HepG2 (cell line): Measurements from ENCODE around the gene ATM. TPM values are rescaled to one million over a fixed set of nuclear protein-coding genes. Genes with fewer than 3 reads are reported as not detected.

Source experiments
- ATAC-seq: fragments of 200-7000 bp; cut with Tn5 transposase; 3 replicates; pipeline ENCODE4 v1.9.1; 2020; ENCODE audit warnings: mild to moderate bottlenecking, moderate library complexity
- BruUV-seq: library from RNA; stranded (reverse); fragments of 400-500 nt; replicated peaks from 2 replicates; lab custom pipeline; 2021; lab: Mats Ljungman, UMichigan
- CTCF ChIA-PET: fragments of 300-600 bp; formaldehyde crosslinking; extraction: SDS; loops from one replicate; lab custom pipeline; 2021; ENCODE audit warnings: low total read pairs, inconsistent platforms, low intra/inter-chr PET ratio; lab: Yijun Ruan, JAX
- POLR2A ChIA-PET: fragments of 350-600 bp; sonication (Branson Sonifier 250); formaldehyde crosslinking; loops from one replicate; lab custom pipeline; 2020; ENCODE audit warnings: antibody characterized with exemption, inconsistent platforms; lab: Yijun Ruan, JAX
- DNase-seq: peaks from one replicate; pipeline ENCODE4 v3.0.0-alpha.2; 2015; ENCODE audit warnings: low spot score
- FAIRE-seq: peaks from 3 replicates; lab custom pipeline; 2011; peaks lifted over from hg19 to GRCh38; lab: Jason Lieb, UNC
- H2AFZ ChIP-seq: one replicate; pipeline ENCODE4 v1.6.1; 2011; ENCODE audit warnings: low read length, inconsistent platforms
- H3K27ac ChIP-seq: fragments of 300-600 bp; 3 replicates; pipeline ENCODE4 v1.8.0; 2011; ENCODE audit warnings: mixed run types, mild to moderate bottlenecking, mixed read lengths, low read length, inconsistent platforms; ENCODE audit not compliant: insufficient read depth; ENCODE audit errors: extremely low read length
- H3K27me3 ChIP-seq, 2 experiments: fragments of 200-600 bp in 1 of 2; 2 replicates in 1 of 2; 3 replicates in 1 of 2; pipeline versions ENCODE4 v1.6.0 to v1.8.0; 2011; ENCODE audit warnings: low read length in 2 of 2, mild to moderate bottlenecking in 2 of 2, moderate library complexity in 2 of 2, inconsistent platforms in 1 of 2; ENCODE audit not compliant: insufficient read depth in 2 of 2, control insufficient read depth in 1 of 2
- H3K36me3 ChIP-seq, 2 experiments: fragments of 200-600 bp in 1 of 2; replicated peaks in 1 of 2; 2 replicates in 1 of 2; 3 replicates in 1 of 2; pipeline versions ENCODE4 v1.5.1 to v1.8.0; 2011; ENCODE audit warnings: low read length in 2 of 2, inconsistent platforms in 1 of 2; ENCODE audit not compliant: insufficient read depth in 2 of 2, control insufficient read depth in 1 of 2
- H3K4me1 ChIP-seq: 2 replicates; pipeline ENCODE4 v1.5.1; 2012; ENCODE audit warnings: low read length, inconsistent platforms; ENCODE audit not compliant: insufficient read depth
- H3K4me2 ChIP-seq: 2 replicates; pipeline ENCODE4 v1.6.0; 2011; ENCODE audit warnings: low read depth, low read length, inconsistent platforms
- H3K4me3 ChIP-seq, 3 experiments: fragments of 200-600 bp in 1 of 3; sonication (generic), shearing (Covaris generic) in 1 of 3; replicated peaks in 1 of 3; 2 replicates each; pipeline ENCODE4 v1.5.1; 2011 to 2016; ENCODE audit warnings: low read length in 3 of 3, inconsistent platforms in 2 of 3, low read depth in 2 of 3, mild to moderate bottlenecking in 2 of 3, control low read depth in 1 of 3, mixed read lengths in 1 of 3; ENCODE audit not compliant: insufficient read depth in 1 of 3
- H3K79me2 ChIP-seq: one replicate; pipeline ENCODE4 v1.6.1; 2011; ENCODE audit warnings: low read length, inconsistent platforms; ENCODE audit not compliant: insufficient read depth
- H3K9ac ChIP-seq: 2 replicates; pipeline ENCODE4 v1.6.0; 2011; ENCODE audit warnings: mild to moderate bottlenecking, low read depth, low read length, inconsistent platforms; ENCODE audit not compliant: insufficient read depth
- H3K9me3 ChIP-seq: 2 replicates; pipeline ENCODE4 v1.5.1; 2012; ENCODE audit warnings: mild to moderate bottlenecking, low read length
- H4K20me1 ChIP-seq: 2 replicates; pipeline ENCODE4 v1.6.0; 2011; ENCODE audit warnings: inconsistent platforms, mild to moderate bottlenecking, low read length, moderate library complexity; ENCODE audit not compliant: insufficient read depth
- AKAP8 ChIP-seq: sonication (generic); formaldehyde crosslinking; IDR thresholded peaks from 2 replicates; pipeline ENCODE4 v1.5.1; 2020; ENCODE audit warnings: mild to moderate bottlenecking, missing genetic modification reagents
- FOXJ3 ChIP-seq: sonication (generic); formaldehyde crosslinking; IDR thresholded peaks from 2 replicates; pipeline ENCODE4 v1.4.0; 2020; ENCODE audit warnings: missing genetic modification reagents, mild to moderate bottlenecking, borderline replicate concordance
- GMEB2 ChIP-seq: IDR thresholded peaks from 2 replicates; pipeline ENCODE4 v1.6.1; 2016; ENCODE audit warnings: missing biosample characterization, missing genetic modification reagents, low read depth
- LBX2 ChIP-seq: sonication (generic); formaldehyde crosslinking; IDR thresholded peaks from 2 replicates; pipeline ENCODE4 v1.5.0; 2020; ENCODE audit warnings: missing genetic modification reagents, mild to moderate bottlenecking, borderline replicate concordance
- MATR3 ChIP-seq: sonication (generic); formaldehyde crosslinking; IDR thresholded peaks from 2 replicates; pipeline ENCODE4 v1.4.0; 2020; ENCODE audit warnings: missing genetic modification reagents
- MED8 ChIP-seq: sonication (generic); formaldehyde crosslinking; IDR thresholded peaks from 2 replicates; pipeline ENCODE4 v1.8.1; 2023; ENCODE audit warnings: mild to moderate bottlenecking, missing genetic modification reagents; ENCODE audit not compliant: insufficient replicate concordance
- TAF15 ChIP-seq: fragments of 200-400 bp; formaldehyde crosslinking; IDR thresholded peaks from one replicate; pipeline ENCODE4 v1.6.1; 2018; ENCODE audit warnings: mild to moderate bottlenecking, low read depth, low read length; ENCODE audit not compliant: poor library complexity, severe bottlenecking
- THAP9 ChIP-seq: sonication (generic); formaldehyde crosslinking; IDR thresholded peaks from 2 replicates; pipeline ENCODE4; 2020; ENCODE audit warnings: missing genetic modification reagents, mild to moderate bottlenecking, borderline replicate concordance
- ZFP62 ChIP-seq: sonication (generic); formaldehyde crosslinking; IDR thresholded peaks from 2 replicates; pipeline ENCODE4 v1.4.0; 2020; ENCODE audit warnings: missing genetic modification reagents
- ZFP90 ChIP-seq: sonication (generic); formaldehyde crosslinking; IDR thresholded peaks from 2 replicates; pipeline ENCODE4 v1.8.0; 2022; ENCODE audit warnings: missing genetic modification reagents, mild to moderate bottlenecking, inconsistent platforms, borderline replicate concordance
- ZNF124 ChIP-seq: sonication (generic); formaldehyde crosslinking; IDR thresholded peaks from 2 replicates; pipeline ENCODE4 v1.4.0; 2020; ENCODE audit warnings: missing genetic modification reagents
- ZNF670 ChIP-seq: sonication (generic); formaldehyde crosslinking; IDR thresholded peaks from 2 replicates; pipeline ENCODE4 v1.8.0; 2022; ENCODE audit warnings: mild to moderate bottlenecking, missing genetic modification reagents, borderline replicate concordance
- ZNF678 ChIP-seq: sonication (generic); formaldehyde crosslinking; IDR thresholded peaks from 2 replicates; pipeline ENCODE4 v1.4.0; 2020; ENCODE audit warnings: mild to moderate bottlenecking, missing genetic modification reagents
- ZNF800 ChIP-seq: sonication (generic); formaldehyde crosslinking; IDR thresholded peaks from 2 replicates; pipeline ENCODE4 v1.4.0; 2020; ENCODE audit warnings: missing genetic modification reagents
- ZNF883 ChIP-seq: sonication (generic); formaldehyde crosslinking; IDR thresholded peaks from 2 replicates; pipeline ENCODE4 v1.5.1; 2020; ENCODE audit warnings: mild to moderate bottlenecking, missing genetic modification reagents; ENCODE audit errors: not compliant biosample characterization
- WGBS: methylation state at CpG from one replicate; pipeline ENCODE4 v1.1.6; 2017; ENCODE audit warnings: low lambda C conversion rate; 5-methylcytosine and 5-hydroxymethylcytosine counted together
- in situ Hi-C: cut with HindIII; loops from 2 replicates; pipeline ENCODE4 v1.10.0; 2017; ENCODE audit warnings: low pct_unique_long_range_greater_than_20kb; ENCODE audit not compliant: extremely low pct_ligation_motif_present
- intact Hi-C: fragments of 100-400 bp; cut with micrococcal nuclease; formaldehyde crosslinking; loops from one replicate; pipeline ENCODE4 v1.10.0; 2022; ENCODE audit not compliant: unreplicated experiment
- polyA plus RNA-seq, 8 experiments: library from polyadenylated mRNA; depleted of rRNA in 3 of 8; stranded (reverse) in 7 of 8; unstranded in 1 of 8; fragments of >200 nt; fragmentation: Illumina TruSeq in 4 of 8; extraction: Trizol in 4 of 8; gene quantifications; 2 replicates each; pipeline versions ENCODE4 v1.2.1 to v1.2.3, GENCODE V29; 2011 to 2016; ENCODE audit warnings: low read depth in 4 of 8, missing spikeins in 1 of 8, mixed read lengths in 1 of 8; ENCODE audit not compliant: insufficient read depth in 1 of 8
- total RNA-seq, 5 experiments: library from RNA; depleted of rRNA; stranded (reverse); fragments of >200 nt; fragmentation: Illumina TruSeq; extraction: Trizol; gene quantifications; 2 replicates each; pipeline ENCODE4 v1.2.3, GENCODE V29; 2016; ENCODE audit warnings: low read depth in 1 of 5
- TF ChIP-seq, protein P1 (sequence below): sonication (generic); formaldehyde crosslinking; IDR thresholded peaks from 2 replicates; pipeline ENCODE4 v1.9.0; 2021; ENCODE audit warnings: missing genetic modification reagents, borderline replicate concordance

The ATM gene
- total and polyA plus RNA-seq, 2 of the 13 experiments (the other 11 are each of a cell fraction or from before 2014, with no cell fraction given) = 40.0 to 71.6 TPM

- in situ Hi-C loops = no loop called here
- CTCF ChIA-PET = no interaction called here
- BruUV-seq = no TSS peak
- TF ChIP-seq THAP9 (CRISPR knock-in tag) (no peak), ZNF800 (CRISPR knock-in tag) (no peak), LBX2 (CRISPR knock-in tag) (no peak), ZNF124 (CRISPR knock-in tag) (no peak), AKAP8 (CRISPR knock-in tag) (no peak), MATR3 (CRISPR knock-in tag) (no peak), FOXJ3 (no peak), GMEB2 (CRISPR knock-in tag) (no peak), MED8 (CRISPR knock-in tag) (no peak), ZNF678 (CRISPR knock-in tag) (no peak), ZFP90 (no peak), ZNF883 (no peak), ZFP62 (CRISPR knock-in tag) (no peak), TAF15 (no peak), ZNF670 (CRISPR knock-in tag) (no peak)
- TF ChIP-seq, protein P1, sequence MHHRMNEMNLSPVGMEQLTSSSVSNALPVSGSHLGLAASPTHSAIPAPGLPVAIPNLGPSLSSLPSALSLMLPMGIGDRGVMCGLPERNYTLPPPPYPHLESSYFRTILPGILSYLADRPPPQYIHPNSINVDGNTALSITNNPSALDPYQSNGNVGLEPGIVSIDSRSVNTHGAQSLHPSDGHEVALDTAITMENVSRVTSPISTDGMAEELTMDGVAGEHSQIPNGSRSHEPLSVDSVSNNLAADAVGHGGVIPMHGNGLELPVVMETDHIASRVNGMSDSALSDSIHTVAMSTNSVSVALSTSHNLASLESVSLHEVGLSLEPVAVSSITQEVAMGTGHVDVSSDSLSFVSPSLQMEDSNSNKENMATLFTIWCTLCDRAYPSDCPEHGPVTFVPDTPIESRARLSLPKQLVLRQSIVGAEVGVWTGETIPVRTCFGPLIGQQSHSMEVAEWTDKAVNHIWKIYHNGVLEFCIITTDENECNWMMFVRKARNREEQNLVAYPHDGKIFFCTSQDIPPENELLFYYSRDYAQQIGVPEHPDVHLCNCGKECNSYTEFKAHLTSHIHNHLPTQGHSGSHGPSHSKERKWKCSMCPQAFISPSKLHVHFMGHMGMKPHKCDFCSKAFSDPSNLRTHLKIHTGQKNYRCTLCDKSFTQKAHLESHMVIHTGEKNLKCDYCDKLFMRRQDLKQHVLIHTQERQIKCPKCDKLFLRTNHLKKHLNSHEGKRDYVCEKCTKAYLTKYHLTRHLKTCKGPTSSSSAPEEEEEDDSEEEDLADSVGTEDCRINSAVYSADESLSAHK = no peak
Measured at GRCh38 chr11:108278954-108279353, 56.1 kb downstream of the ATM start.

More at GRCh38 chr11:108278954-108279353, 56.1 kb downstream of the ATM start:
- Histone ChIP-seq H3K9me3 (no peaks in the 10 kb centered on the region), H3K9ac (no peak overlapping the region), H3K79me2 (no peaks in the 10 kb centered on the region), H3K27ac (no peak overlapping the region), H3K36me3 (peaks cover 6 to 41% of the 10 kb centered on the region in 2 experiments), H2AFZ (no peak overlapping the region), H3K4me3 (no peak overlapping the region), H4K20me1 (no peaks in the 10 kb centered on the region), H3K27me3 (no peaks in the 10 kb centered on the region), H3K4me1 (no peaks in the 10 kb centered on the region), H3K4me2 (no peak overlapping the region)
- POLR2A ChIA-PET = no interaction called here
- intact Hi-C loops = no loop called here
- DNase-seq (no peak), FAIRE-seq (no peak), ATAC-seq (no peak)
- 94% methylated on average over 4 of the region's 4 CpGs for WGBS
